NCI-H345 treated with DMSO at 0.1 percent for 48 hours (cell line): ENCODE results near the gene SASH1.

Source experiments
- DNase-seq: peaks from one replicate; lab custom pipeline; 2025; ENCODE audit not compliant: unreplicated experiment; lab: John Stamatoyannopoulos, UW

Gene SASH1

GRCh38 chr6:148516617-148517016, 174.0 kb downstream of the SASH1 start:
- no peak for DNase-seq

- DNase-seq: no peak
Measured at GRCh38 chr6:148517470-148517869, 174.8 kb downstream of the SASH1 start.

- DNase-seq: no peak
Measured at GRCh38 chr6:148518511-148519156, 176.0 kb downstream of the SASH1 start.

GRCh38 chr6:148520109-148520841, 177.6 kb downstream of the SASH1 start:
- DNase-seq: no peak

- DNase-seq: no peak
Measured at GRCh38 chr6:148521158-148521557, 178.5 kb downstream of the SASH1 start.

- DNase-seq: no peak
Measured at GRCh38 chr6:148521586-148521985, 178.9 kb downstream of the SASH1 start.

GRCh38 chr6:148523048-148523447, 180.4 kb downstream of the SASH1 start:
- DNase-seq: no peak

GRCh38 chr6:148523551-148523950, 180.9 kb downstream of the SASH1 start:
- DNase-seq: no peak

GRCh38 chr6:148524471-148524882, 181.8 kb downstream of the SASH1 start:
- DNase-seq: no peak

GRCh38 chr6:148524976-148525375, 182.3 kb downstream of the SASH1 start:
- no peak for DNase-seq

GRCh38 chr6:148525453-148525852, 182.8 kb downstream of the SASH1 start:
- no peak for DNase-seq

- DNase-seq: no peak
Measured at GRCh38 chr6:148526145-148526544, 183.5 kb downstream of the SASH1 start.

- no peak for DNase-seq
Measured at GRCh38 chr6:148528292-148528691, 185.7 kb downstream of the SASH1 start.

- no peak for DNase-seq
Measured at GRCh38 chr6:148529010-148529409, 186.4 kb downstream of the SASH1 start.

- DNase-seq: no peak
Measured at GRCh38 chr6:148530394-148530953, 187.8 kb downstream of the SASH1 start.

GRCh38 chr6:148530976-148531375, 188.3 kb downstream of the SASH1 start:
- no peak for DNase-seq

- DNase-seq: no peak
Measured at GRCh38 chr6:148532698-148533097, 190.1 kb downstream of the SASH1 start.

GRCh38 chr6:148533309-148534107, 190.9 kb downstream of the SASH1 start:
- DNase-seq: no peak

- no peak for DNase-seq
Measured at GRCh38 chr6:148534871-148535270, 192.2 kb downstream of the SASH1 start.

- DNase-seq: no peak
Measured at GRCh38 chr6:148535381-148535780, 192.7 kb downstream of the SASH1 start.

- DNase-seq: no peak
Measured at GRCh38 chr6:148535976-148536375, 193.3 kb downstream of the SASH1 start.
